ENCODE data around the gene HIPK2. TPM values are rescaled to one million over a fixed set of nuclear protein-coding genes. Genes with fewer than 3 reads are reported as not detected.

The HIPK2 gene
- total and polyA plus RNA-seq, 2 of the 4 experiments (the other 2 are of a cell fraction) = 22.0 to 27.1 TPM

DNA sequence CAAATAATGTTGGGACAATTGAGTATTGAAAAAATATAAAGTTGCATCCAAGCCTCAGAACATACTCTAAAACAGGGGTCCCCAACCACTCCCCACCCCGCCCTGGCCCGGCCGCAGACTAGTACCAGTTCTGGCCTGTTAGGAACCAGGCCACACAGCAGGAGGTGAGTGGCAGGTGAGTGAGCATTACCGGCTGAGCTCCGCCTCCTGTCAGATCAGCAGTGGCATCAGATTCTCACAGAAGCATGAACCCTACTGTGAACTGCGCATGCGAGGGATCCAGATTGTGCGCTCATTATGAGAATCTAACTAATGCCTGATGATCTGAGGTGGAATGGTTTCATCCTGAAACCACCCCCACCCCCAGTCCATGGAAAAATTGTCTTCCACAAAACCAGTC is 19.4 kb downstream of the HIPK2 start:
- no CpG with 5 or more reads among the region's 8 CpGs for WGBS, 2 experiments (ENCODE audit: extremely low coverage in 2 of 2, insufficient read length in 1 of 2)
- H2BK5ac ChIP-seq (ENCODE audit: low read depth, low read length, poor library complexity, severe bottlenecking) = no peak overlapping the region

More for the DNA sequence above, 19.4 kb downstream of the HIPK2 start:
- Histone ChIP-seq H4K5ac (ENCODE audit: low read depth, low read length) (no peak overlapping the region), H3K9me3 (ENCODE audit: control insufficient read depth, insufficient read depth, low read length) (no peaks in the 10 kb centered on the region), H3K56ac (ENCODE audit: extremely low read depth, insufficient read depth, low read length) (no peak overlapping the region), H3K4me3 (ENCODE audit: insufficient read depth, low read depth, low read length) (no peak overlapping the region), H2AK5ac (ENCODE audit: low read depth, low read length) (0 out of 2 replicates have a peak overlapping the region, but pooled peaks have one; percentile 36), H4K8ac (ENCODE audit: low read depth in 2 of 2, low read length in 2 of 2) (no peak overlapping the region), H3K27ac (ENCODE audit: insufficient read depth, low read length) (no peak overlapping the region), H2AK9ac (replicated peaks; ENCODE audit: low read depth, low read length, poor library complexity) (no peak overlapping the region), H2BK120ac (ENCODE audit: low read depth, low read length) (no peak overlapping the region), H3K4me1 (ENCODE audit: control insufficient read depth, insufficient read depth, low read length) (peaks cover 39% of the 10 kb centered on the region), H3K4me2 (ENCODE audit: low read depth, low read length) (no peak overlapping the region; the same call in 1 of the 2 replicates), H3K9ac (ENCODE audit: low read depth, low read length) (no peak overlapping the region), H3K79me1 (ENCODE audit: low read depth in 1 of 2, low read length in 2 of 2) (peaks cover 39 to 73% of the 10 kb centered on the region in 2 experiments), H3K4ac (ENCODE audit: low read depth, low read length) (no peak overlapping the region), H4K20me1 (ENCODE audit: insufficient read depth, low read length) (peaks cover 96% of the 10 kb centered on the region), H3K36me3 (ENCODE audit: control insufficient read depth, insufficient read depth, low read length) (peaks cover 18% of the 10 kb centered on the region), H3K9me1 (ENCODE audit: insufficient read depth, low read length) (peaks cover 50% of the 10 kb centered on the region), H2BK20ac (ENCODE audit: low read depth, low read length) (no peak overlapping the region), H4K91ac (ENCODE audit: insufficient read depth, low read depth, low read length) (no peak overlapping the region), H3K18ac (ENCODE audit: low read depth, low read length) (no peak overlapping the region), H3K14ac (replicated peaks; ENCODE audit: low read depth, low read length) (no peak overlapping the region), H3K23ac (ENCODE audit: low read depth, low read length) (no peak overlapping the region), H2BK15ac (ENCODE audit: low read depth, low read length) (no peak overlapping the region), H2AFZ (replicated peaks; ENCODE audit: low read length, poor library complexity) (no peak overlapping the region), H3K27me3 (ENCODE audit: control insufficient read depth, insufficient read depth, low read length) (no peaks in the 10 kb centered on the region)
- intact Hi-C loops (cut with micrococcal nuclease) = no loop called here
- ChIA-PET CTCF (no interaction called here), POLR2A (ENCODE audit: unreplicated experiment) (no interaction called here)
- dilution Hi-C loops (cut with HindIII; ENCODE audit: low sequenced_read_pairs, unreplicated experiment) = no loop called here
- in situ Hi-C loops (cut with MboI; ENCODE audit: low sequenced_read_pairs) = no loop called here
- no peak for TF ChIP-seq RFX5 (IDR thresholded peaks at IDR 0.05; ENCODE audit: low read depth, low read length)
- DNase-seq (no peak), ATAC-seq (ENCODE audit: low read depth) (no peak)
- BruUV-seq (replicated peaks) = no TSS peak

Data from IMR-90 (cell line).